Frontal cortex (tissue), 4 donors: ENCODE measurements around the gene GABBR2. TPM values are rescaled to one million over a fixed set of nuclear protein-coding genes. Genes with fewer than 3 reads are reported as not detected.
"Not testable (repeated sequence)": the region's sequence is repeated elsewhere in the genome, so short reads cannot be mapped to it uniquely, and the experiment has no call there.

ENCODE experiments used
- DNase-seq, 2 donors: peaks; one replicate each; pipeline ENCODE4 v3.0.0; 2012; ENCODE audit warnings: low spot score in 2 of 2
- FAIRE-seq: peaks from 2 replicates; lab custom pipeline; 2012; peaks lifted over from hg19 to GRCh38; lab: Jason Lieb, UNC
- total RNA-seq: library from RNA; depleted of rRNA; stranded (reverse); fragments of >200 nt; gene quantifications from one replicate; pipeline ENCODE4 v1.2.3, GENCODE V29; 2014
- donor health status: control.
- donor health status: control.
- donor health status: control.

Gene GABBR2
- total RNA-seq, 1 donor from 2014 or later = 39.9 TPM

DNA sequence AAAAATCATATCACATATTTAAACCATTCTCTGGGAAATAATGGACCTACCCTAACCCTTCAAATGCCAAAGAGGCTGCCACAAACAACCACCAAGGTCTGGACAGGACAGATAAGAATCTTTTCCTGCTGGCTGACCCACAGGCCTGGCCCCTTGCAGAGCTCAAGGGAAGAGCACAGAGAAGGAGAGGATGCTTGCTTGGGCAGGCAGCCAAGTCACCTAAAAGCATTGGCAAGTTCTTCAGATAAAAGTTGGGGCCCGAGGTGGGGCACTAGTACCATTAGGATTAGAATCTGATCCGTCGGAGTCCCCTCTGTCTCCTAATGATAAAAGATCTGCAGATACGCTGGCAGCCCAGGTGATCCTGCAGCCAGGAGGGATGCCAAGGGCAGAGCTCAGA lies 176.6 kb downstream of the GABBR2 start:
- DNase-seq (no peak), FAIRE-seq (no peak)

DNA sequence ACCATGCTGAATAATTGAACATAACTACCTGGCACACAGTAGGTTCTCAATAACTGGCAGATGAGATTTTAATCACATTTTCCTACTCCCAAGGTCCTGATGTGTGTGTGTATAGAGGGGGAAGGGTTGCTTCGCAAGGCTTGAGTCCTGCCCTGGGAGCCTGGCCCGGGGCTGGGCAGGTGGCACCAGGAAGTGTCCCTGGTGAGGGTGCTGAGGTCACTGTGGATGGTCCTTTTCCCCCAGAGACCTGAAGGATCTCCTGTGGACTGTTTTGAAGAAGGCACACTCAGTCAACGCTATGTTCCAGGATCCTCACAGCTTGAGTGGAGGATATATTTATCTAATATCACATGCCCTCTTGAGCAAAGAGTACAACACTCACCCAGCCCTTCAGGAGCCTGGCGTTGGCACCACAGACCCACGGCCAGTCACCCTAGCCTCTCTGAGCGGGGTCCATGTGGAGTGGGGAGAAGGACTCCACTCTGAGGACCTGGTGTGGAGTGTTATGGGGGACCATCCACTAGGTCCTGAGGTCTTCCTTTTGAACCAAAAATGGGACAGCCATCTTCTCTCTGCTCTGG lies 177.8 kb downstream of the GABBR2 start:
- FAIRE-seq (no peak), DNase-seq (no peak)

DNA sequence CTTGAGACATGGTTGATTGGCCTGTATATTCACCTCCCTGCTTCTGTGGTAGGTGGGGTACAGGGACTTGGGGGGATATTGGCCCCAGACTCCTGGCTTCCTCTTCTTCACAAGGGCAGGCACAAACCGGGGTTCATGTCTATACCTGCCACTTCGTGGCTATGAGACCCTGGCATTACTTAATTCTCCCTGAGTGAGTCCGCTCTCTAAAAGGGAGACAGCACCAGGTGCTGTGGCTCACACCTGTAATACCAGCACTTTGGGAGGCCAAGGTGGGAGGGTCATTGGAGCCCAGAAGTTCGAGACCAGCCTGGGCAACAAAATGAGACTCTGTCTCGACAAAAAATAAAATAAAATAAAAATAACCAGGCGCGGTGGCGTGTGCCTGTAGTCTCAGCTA lies 178.5 kb downstream of the GABBR2 start:
- FAIRE-seq (no peak), DNase-seq (no peak)

DNA sequence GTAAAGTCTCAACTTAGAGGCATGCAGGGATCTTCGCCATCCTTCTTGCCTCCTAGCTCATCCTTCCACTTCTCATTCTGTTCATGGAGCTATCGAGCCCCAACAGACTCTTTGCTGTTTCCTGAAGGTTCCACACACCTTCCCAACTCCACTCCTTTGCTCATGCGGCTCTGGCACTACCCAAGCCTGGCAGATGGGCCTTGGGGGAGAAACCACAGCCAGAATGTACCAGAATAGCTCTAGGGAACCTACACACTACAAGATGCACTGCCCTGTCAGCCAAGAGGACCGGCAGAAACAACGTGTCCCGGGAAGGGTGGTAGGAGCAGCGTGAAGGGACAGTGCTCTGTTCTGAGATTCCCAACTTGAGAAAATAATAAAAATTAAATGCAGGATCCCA lies 178.9 kb downstream of the GABBR2 start:
- DNase-seq (no peak), FAIRE-seq (no peak)

DNA sequence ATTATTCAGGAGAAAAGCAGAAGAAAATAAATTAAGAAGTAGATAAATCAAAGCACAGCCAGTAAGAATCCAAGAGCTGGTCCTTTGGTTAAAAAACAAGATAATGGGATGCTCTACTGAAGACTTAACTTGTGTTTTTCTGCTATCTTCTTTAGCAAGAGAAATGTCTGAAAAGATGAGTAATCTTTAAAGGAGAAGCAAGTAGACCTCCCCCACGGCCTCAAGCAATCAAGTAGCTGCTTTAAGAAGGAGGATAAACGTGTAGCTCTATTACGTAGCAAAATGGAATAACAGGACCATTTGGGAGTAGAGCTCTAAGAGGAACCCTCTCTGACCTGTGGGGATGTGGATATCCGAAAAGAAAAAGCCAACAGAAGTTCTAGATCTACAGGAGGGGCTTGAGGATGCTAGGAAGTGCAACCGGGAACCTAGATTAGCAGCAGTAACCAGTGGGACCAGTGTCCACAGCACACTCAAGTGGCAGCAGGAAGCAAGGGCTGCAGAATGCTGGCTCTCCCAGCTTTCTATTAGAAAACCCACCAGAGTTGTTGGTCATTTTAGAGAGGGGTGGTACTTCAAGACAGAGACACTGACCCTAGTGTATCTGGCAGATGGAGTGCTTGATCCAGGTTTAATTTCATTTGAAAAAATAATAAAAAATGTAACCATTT lies 185.4 kb downstream of the GABBR2 start:
- DNase-seq = no peak
- FAIRE-seq = no peak

DNA sequence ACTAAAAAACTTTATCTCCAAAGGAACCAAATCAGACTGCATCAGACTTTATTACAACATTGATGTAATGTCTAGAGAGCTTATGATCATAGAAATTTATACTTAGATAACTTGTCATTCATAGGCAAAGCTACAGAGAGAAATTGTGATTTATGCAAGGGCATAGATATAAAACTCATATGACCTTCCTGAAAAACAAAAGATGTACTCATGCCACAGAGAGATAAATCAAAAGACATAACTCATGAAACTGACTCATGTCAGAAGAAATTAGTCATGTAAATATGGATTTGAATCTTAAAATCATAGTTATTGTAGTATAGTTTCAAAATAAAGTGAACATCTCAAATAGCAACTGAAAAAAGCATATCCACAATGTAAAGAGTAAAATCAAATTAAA lies 186.2 kb downstream of the GABBR2 start:
- FAIRE-seq (no peak), DNase-seq (no peak)

DNA sequence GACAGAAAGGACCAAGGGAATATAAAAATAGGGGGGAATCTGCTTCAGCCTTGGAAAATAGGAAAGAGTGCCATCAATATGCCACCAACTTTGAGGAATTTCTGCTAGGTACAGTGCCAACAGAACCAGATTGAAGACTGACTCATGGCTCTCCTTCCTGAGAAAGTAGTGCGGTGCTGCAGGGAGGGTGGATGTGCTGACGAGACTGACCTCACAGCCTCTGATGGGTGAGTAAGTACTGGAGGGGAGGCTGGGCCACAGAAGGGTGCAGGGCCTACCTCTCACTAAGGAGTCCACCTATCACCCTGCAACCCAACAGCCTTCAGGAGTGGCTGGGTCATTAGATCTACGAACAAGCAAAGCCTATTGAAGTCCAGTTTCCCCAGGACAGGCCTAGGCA lies 187.6 kb downstream of the GABBR2 start:
- DNase-seq (no peak), FAIRE-seq (no peak)

DNA sequence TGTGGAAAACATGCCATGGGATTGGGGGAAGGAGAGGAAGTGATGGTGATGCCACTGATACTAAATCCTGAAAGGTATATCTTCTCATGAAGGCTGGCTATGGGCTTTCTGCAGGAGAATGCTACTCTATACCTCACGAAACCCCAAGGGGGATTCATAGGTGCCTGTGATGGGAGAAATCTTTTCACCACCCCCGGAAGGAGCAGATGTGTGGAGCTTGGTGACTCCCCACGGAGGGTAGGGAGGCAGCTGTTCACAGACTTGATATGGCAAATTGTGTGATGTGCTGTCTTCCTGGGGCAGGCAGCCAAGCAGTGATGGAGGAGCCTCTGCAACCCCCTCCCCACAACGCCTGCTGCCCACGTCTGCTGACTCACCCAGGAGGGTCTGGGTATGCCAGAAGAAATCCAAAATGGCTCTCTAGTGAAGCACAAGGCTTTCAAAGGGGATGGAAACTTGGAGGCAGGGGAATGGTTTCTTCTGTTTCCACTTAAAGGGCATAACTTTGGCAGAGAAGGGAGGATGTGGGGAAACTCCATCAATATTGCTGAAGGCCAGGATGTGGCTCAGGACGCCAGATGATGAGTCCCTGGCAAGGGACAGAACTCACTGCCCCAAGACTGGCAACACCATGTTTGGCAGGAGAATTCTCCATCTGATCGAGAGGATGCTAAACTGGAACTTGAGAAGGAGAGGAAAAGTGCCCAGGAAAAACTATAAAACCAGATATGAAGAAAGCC lies 188.3 kb downstream of the GABBR2 start:
- FAIRE-seq (no peak), DNase-seq (no peak)

DNA sequence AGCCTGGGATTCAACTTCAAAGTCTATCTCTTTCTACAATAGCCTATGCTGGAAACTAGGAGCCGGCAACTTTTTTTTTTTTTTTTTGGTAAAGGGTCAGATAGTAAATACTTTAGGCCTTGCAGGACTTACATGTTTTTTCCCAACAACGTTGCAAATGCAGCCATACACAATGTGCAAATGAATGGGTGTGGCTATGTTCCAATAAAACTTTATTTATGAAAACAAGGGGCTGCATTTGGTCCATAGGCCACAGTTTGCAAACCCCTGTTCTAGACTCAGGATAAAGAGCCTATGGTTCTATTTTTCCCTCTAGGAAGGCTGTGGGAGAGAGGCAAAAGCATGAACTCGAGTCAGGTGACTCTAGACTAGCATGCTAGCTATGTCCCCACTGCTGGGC lies 189.1 kb downstream of the GABBR2 start:
- DNase-seq (no peak), FAIRE-seq (no peak)

DNA sequence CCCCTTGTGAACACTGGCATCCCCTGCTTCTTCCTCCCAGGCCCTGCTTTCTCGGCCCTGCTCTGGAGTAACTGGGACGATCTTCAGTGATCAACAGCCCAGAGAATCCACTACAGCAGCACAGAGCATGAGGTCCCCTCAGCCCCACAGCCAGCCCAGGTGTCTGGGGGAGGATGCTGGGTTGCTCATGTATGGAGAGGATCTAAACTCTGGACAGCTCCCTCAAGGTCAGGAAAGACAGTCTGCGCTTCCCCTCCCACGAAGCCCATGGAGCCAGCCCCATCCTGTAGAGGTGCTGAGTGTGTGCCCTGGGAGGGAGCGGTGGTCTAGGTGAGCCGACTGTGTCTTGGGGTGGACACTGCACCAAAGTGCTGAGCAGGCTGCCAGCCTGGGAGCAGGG lies 190.2 kb downstream of the GABBR2 start:
- FAIRE-seq = no peak
- no peak for DNase-seq

DNA sequence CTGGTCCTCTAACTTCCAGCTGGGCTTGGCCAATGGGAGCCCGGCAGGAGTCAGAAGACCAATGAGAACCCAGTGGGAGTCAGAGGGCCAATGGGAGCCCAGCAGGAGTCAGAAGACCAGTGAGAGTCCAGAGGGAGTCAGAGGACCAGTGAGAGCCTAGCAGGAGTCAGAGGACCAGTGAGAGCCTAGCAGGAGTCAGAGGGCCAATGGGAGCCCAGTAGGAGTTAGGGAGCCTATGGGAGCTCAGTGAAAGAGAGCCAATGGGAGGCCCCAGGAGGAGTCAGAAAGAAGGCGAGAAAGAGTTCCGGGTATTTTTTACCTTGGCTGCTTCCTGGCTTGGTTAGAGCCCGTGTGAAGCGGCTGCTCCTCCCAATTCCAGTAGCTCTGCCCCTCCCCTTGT lies 191.0 kb downstream of the GABBR2 start:
- DNase-seq (no peak), FAIRE-seq (no peak)

DNA sequence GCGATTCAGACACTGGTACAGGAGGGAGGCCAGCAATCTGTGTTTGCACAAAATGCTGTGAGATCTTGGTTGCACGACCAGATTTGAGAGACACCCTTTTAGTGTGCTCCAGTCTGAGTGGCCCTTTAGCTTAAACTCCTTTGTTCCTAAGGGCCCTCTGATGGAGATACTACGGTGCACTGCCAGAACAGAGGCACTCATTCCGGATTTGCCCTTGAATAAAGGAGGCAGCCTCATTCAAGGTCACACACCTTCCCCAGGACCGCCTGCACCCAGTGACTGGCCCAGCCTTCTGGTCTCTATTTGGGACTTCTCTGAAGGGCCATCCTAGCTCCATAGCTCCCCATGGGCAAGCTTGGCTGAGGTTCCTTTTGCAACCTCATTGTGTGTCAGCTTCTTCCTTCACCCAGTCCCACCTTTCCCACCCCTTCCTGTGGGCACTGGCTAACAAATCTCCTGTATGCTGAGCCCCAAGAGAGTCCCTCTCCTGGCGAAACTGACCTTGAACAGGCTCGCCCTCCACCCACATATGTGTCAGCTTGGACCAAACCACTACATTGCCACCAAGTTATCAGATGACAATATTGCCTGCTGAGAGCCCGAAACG lies 191.7 kb downstream of the GABBR2 start:
- no peak for DNase-seq
- FAIRE-seq = no peak

DNA sequence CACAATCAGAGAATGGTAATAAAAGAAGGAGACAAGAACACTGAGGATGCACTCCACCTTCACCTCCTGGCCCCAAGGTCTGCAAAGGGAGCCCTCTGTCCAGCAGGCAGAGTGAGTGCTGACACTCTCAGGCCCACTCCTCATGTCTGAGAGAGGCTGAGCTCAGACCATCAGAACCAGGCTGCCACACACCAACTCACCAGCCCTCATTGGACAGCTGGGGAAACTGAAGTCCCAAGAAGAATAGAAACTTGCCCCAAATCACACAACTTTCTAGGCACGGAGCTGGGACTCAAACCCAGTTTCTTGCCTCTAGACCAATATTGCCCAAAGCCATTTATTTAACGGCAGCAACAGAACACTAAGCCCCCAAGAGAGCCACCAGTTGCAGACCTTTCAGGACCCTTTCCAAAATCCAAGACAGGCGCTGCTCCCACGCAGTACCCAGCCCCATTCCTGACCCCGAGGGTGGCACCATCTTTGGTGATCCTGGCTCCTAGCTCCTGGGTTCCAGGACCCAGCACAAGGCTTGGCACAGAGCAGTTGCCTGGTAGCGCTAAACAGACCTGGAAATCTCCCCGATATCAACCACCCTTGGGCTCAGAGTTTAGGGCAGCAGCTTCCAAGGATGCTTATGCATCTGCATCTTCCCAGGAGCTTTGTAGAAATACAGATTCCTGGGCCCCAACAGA lies 192.4 kb downstream of the GABBR2 start:
- FAIRE-seq (no peak), DNase-seq (no peak)

DNA sequence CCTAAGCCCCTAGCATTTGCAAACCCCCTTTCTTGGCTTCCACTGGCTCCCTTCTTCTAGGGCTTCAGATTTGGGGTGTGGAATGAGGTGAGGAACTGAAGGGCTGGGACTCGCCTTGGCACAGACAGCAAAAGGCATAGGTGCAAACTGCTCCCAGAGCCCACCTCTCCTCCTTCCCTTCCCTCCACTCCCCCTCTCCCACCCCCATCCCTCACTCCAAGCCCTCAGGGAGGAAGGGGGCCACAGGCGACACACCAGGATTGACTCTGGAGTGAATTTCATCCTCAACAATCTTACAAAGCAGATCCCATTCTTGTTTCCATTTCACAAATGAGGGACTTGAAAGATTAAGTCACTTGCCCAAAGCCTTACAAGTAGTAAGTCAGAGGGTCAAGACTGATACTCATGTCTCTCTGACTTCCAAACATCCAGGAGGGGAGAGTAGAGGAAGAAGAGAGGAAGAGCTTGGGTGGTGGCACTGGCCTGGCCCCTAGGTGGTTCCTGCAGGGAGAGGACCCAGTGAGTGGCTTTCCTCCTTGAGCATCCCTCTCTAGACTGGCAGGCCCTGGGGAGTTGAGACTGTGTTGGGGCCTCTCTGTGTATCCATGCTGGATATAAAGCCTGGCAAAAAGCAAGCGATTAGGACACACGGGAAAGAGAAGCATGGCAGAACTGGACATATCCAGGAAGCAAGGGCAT lies 193.1 kb downstream of the GABBR2 start:
- DNase-seq (no peak), FAIRE-seq (no peak)

DNA sequence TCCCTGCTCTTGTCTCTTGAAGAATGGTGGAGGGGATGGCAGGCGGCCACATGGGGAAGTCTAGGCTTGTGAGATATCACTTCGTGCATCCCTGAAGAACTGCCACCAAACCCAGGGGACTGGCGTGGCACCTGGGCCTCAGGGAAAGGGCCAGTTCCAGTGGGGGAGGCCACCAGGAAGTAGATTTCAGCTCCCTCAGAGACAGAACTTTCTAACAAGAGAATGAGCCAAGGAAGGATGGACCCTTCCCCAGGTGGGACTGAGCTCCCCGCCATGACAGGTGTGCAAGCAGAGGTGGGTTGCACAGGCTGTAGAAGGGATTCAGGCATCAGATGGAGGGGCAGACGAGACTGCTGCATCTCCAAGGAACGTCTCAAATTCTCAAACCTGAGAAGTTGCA lies 193.9 kb downstream of the GABBR2 start:
- no peak for FAIRE-seq

DNA sequence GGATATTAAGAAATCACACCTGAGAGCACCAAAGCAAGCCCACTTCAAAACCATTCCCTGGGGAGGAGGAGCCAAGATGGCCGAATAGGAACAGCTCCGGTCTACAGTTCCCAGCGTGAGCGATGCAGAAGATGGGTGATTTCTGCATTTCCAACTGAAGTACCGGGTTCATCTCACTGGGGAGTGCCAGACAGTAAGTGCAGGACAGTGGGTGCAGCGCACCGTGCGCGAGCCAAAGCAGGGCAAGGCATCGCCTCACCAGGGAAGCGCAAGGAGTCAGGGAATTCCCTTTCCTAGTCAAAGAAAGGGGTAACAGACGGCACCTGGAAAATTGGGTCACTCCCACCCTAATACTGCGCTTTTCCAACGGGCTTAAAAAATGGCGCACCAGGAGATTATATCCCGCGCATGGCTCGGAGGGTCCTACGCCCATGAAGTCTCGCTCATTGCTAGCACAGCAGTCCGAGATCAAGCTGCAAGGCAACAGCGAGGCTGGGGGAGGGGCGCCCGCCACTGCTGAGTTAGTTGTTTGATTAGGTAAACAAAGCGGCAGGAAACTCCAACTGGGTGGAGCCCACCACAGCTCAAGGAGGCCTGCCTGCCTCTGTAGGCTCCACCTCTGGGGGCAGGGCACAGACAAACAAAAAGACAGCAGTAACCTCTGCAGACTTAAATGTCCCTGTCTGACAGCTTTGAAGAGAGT lies 200.4 kb downstream of the GABBR2 start:
- DNase-seq, FAIRE-seq: not testable (repeated sequence)

More for the DNA sequence above, 193.9 kb downstream of the GABBR2 start:
- no peak for DNase-seq

DNA sequence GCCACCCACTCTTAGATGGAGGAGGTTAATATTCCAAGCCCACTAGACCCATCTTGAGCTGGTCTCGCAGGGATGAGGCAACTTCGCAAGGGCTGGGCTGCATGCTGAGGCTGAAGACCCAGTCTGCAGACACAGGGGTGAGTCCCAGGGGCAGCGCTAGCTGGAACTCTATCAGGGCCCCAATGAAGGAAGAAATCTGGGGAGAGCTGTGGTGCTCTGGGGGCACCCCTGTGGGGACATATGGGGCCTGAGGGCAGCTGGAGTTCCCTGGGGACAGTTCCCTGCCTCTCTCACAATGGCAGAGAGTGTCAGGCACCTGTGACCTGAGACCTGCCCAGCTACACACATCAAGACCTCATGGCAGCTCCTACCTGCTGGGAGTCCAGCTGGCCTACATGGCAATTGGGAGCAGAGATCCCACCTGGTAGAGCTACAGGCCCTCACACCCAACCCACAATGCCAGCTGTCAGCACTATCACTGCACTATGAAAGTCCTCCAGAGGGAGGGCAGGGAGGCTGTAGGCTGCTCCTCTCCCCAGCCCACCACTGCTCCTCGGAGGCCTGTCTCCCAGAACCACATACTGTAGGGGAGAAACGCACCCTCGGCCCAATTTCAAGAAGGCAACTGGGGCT lies 202.2 kb downstream of the GABBR2 start:
- DNase-seq (no peak), FAIRE-seq (no peak)
